K562 (cell line): Measurements from ENCODE around the gene TBATA. TPM values are rescaled to one million over a fixed set of nuclear protein-coding genes. Genes with fewer than 3 reads are reported as not detected.
"Not testable (repeated sequence)": the region's sequence is repeated elsewhere in the genome, so short reads cannot be mapped to it uniquely, and the experiment has no call there.

Source experiments
- ATAC-seq: fragments of 200-7000 bp; cut with Tn5 transposase; 3 replicates; pipeline ENCODE4 v1.9.1; 2020; ENCODE audit warnings: moderate library complexity
- BruUV-seq: library from RNA; stranded (reverse); fragments of 400-500 nt; replicated peaks from 2 replicates; lab custom pipeline; 2021; lab: Mats Ljungman, UMichigan
- CTCF ChIA-PET: fragments of 300-600 bp; formaldehyde crosslinking; extraction: SDS; loops from one replicate; lab custom pipeline; 2021; ENCODE audit warnings: low intra/inter-chr PET ratio; lab: Yijun Ruan, JAX
- POLR2A ChIA-PET: fragments of 300-600, 350-650 bp; sonication (Branson Sonifier 250); formaldehyde crosslinking; extraction: SDS; loops from one replicate; lab custom pipeline; 2021; ENCODE audit warnings: antibody characterized with exemption, inconsistent platforms; lab: Yijun Ruan, JAX
- DNase-seq, 4 experiments: peaks; one replicate each; pipeline versions ENCODE4 v3.0.0 to v3.0.0-alpha.2; 2011 to 2018; ENCODE audit warnings: low spot score in 3 of 4, mixed read lengths in 3 of 4; ENCODE audit errors: extremely low read depth in 1 of 4
- FAIRE-seq: peaks from 2 replicates; lab custom pipeline; 2011; peaks lifted over from hg19 to GRCh38; lab: Jason Lieb, UNC
- H2AFZ ChIP-seq: 2 replicates; pipeline ENCODE4 v1.6.0; 2011; ENCODE audit warnings: low read depth, low read length, control low read depth, inconsistent platforms
- H3K27ac ChIP-seq: fragments of 200-600 bp; 3 replicates; pipeline ENCODE4 v1.8.0; 2011; ENCODE audit warnings: low read depth, mild to moderate bottlenecking, control low read depth, inconsistent platforms, low read length, moderate library complexity, mixed read lengths; ENCODE audit errors: extremely low read depth
- H3K27me3 ChIP-seq, 2 experiments: fragments of 300-600 bp in 1 of 2; 2 replicates in 1 of 2; 3 replicates in 1 of 2; pipeline versions ENCODE4 v1.6.0 to v1.8.0; 2011; ENCODE audit warnings: inconsistent platforms in 2 of 2, low read length in 2 of 2, mild to moderate bottlenecking in 1 of 2, mixed read lengths in 1 of 2, moderate library complexity in 1 of 2; ENCODE audit not compliant: control insufficient read depth in 2 of 2, insufficient read depth in 2 of 2
- H3K36me3 ChIP-seq: fragments of 300-600 bp; 3 replicates; pipeline ENCODE4 v1.8.0; 2011; ENCODE audit warnings: mild to moderate bottlenecking, low read length, inconsistent platforms; ENCODE audit not compliant: control insufficient read depth, insufficient read depth
- H3K4me1 ChIP-seq, 2 experiments: fragments of 200-600 bp in 1 of 2; replicated peaks in 1 of 2; 2 replicates in 1 of 2; 3 replicates in 1 of 2; pipeline versions ENCODE4 v1.5.1 to v1.8.0; 2011; ENCODE audit warnings: inconsistent platforms in 2 of 2, low read length in 2 of 2, mild to moderate bottlenecking in 1 of 2, mixed read lengths in 1 of 2, moderate library complexity in 1 of 2; ENCODE audit not compliant: control insufficient read depth in 2 of 2, insufficient read depth in 2 of 2
- H3K4me2 ChIP-seq: 2 replicates; pipeline ENCODE4 v1.6.1; 2011; ENCODE audit warnings: low read length, control low read depth, inconsistent platforms, mixed read lengths; ENCODE audit not compliant: insufficient read depth
- H3K4me3 ChIP-seq: fragments of 200-600 bp; sonication (generic), shearing (Covaris generic); 2 replicates; pipeline ENCODE4 v1.5.1; 2016; ENCODE audit warnings: control low read depth, inconsistent platforms
- H3K79me2 ChIP-seq: fragments of 200-600 bp; 3 replicates; pipeline ENCODE4 v1.8.0; 2011; ENCODE audit warnings: low read length, inconsistent platforms; ENCODE audit not compliant: control insufficient read depth, insufficient read depth
- H3K9ac ChIP-seq, 2 experiments: 2 replicates each; pipeline versions ENCODE4 v1.6.0 to v1.6.1; 2011; ENCODE audit warnings: low read depth in 2 of 2, low read length in 2 of 2, control low read depth in 1 of 2, inconsistent platforms in 1 of 2, mild to moderate bottlenecking in 1 of 2, mixed read lengths in 1 of 2; ENCODE audit not compliant: insufficient read depth in 1 of 2
- H3K9me1 ChIP-seq: one replicate; pipeline ENCODE4 v1.6.0; 2011; ENCODE audit warnings: inconsistent platforms, mild to moderate bottlenecking, low read length, moderate library complexity; ENCODE audit not compliant: control insufficient read depth, insufficient read depth
- H3K9me3 ChIP-seq: replicated peaks from 2 replicates; pipeline ENCODE4 v1.5.1; 2011; ENCODE audit warnings: low read depth, low read length, inconsistent platforms; ENCODE audit not compliant: control insufficient read depth, insufficient read depth
- H4K20me1 ChIP-seq: replicated peaks from 2 replicates; pipeline ENCODE4 v1.6.1; 2011; ENCODE audit warnings: low read length, inconsistent platforms, mixed read lengths; ENCODE audit not compliant: control insufficient read depth, insufficient read depth
- RAD51 ChIP-seq: fragments of 450-650 bp; IDR thresholded peaks from 2 replicates; pipeline ENCODE4 v1.7.1; 2016; ENCODE audit warnings: low read depth, mild to moderate bottlenecking, borderline replicate concordance
- WGBS: fragments of 100-300 bp; shearing (Covaris generic); methylation state at CpG from one replicate; pipeline ENCODE4 v1.1.6; 2016; ENCODE audit warnings: low coverage, mixed read lengths; ENCODE audit not compliant: insufficient coverage; ENCODE audit errors: missing lambda C conversion rate; 5-methylcytosine and 5-hydroxymethylcytosine counted together
- in situ Hi-C: fragments of 300-500 bp; cut with MboI; formaldehyde crosslinking; loops from 4 replicates; pipeline ENCODE4 v1.15.0; 2018; ENCODE audit warnings: inconsistent platforms, mixed read lengths
- intact Hi-C: fragments of 100-400 bp; cut with micrococcal nuclease; formaldehyde crosslinking; loops from 2 replicates; pipeline ENCODE4 v1.14.2; 2022
- polyA plus RNA-seq, 8 experiments: library from polyadenylated mRNA; depleted of rRNA in 4 of 8; stranded (reverse) in 5 of 8; unstranded in 3 of 8; fragments of >200 nt; fragmentation: Nextera tagmentation in 2 of 8; fragmentation: Illumina TruSeq in 1 of 8; extraction: Ambion mirVana in 2 of 8; extraction: Trizol in 1 of 8; gene quantifications; 2 replicates each; pipeline versions ENCODE4 v1.2.1 to v1.2.3, GENCODE V29; 2011 to 2014; ENCODE audit warnings: inconsistent platforms in 1 of 8, missing spikeins in 1 of 8
- total RNA-seq, 7 experiments: library from RNA; depleted of rRNA in 6 of 7; stranded (reverse); fragments of >200 nt in 6 of 7; fragmentation: Illumina TruSeq in 2 of 7; extraction: Trizol in 2 of 7; gene quantifications; 2 replicates each; pipeline versions ENCODE4 v1.2.1 to v1.2.3, GENCODE V29; 2011 to 2021; ENCODE audit warnings: low replicate concordance in 1 of 7
- TF ChIP-seq, protein P1 (sequence below), 2 experiments: fragments of 450-650 bp; IDR thresholded peaks; 2 replicates each; pipeline ENCODE4 v1.6.1; 2016; ENCODE audit warnings: mild to moderate bottlenecking in 2 of 2, borderline replicate concordance in 1 of 2, low read depth in 1 of 2, moderate library complexity in 1 of 2
- TF ChIP-seq, protein P2 (sequence below): fragments of 450-650 bp; formaldehyde crosslinking; IDR thresholded peaks from 2 replicates; pipeline ENCODE4 v1.4.0; 2022; ENCODE audit warnings: missing genetic modification characterization
- TF ChIP-seq, protein P3 (sequence below): sonication (generic); formaldehyde crosslinking; IDR thresholded peaks from 2 replicates; pipeline ENCODE4 v1.4.0; 2020; ENCODE audit warnings: mild to moderate bottlenecking, missing genetic modification reagents

The TBATA gene
- total and polyA plus RNA-seq, 9 of the 15 experiments (the other 6 are each of a cell fraction or from before 2014, with no cell fraction given): not detected

DNA sequence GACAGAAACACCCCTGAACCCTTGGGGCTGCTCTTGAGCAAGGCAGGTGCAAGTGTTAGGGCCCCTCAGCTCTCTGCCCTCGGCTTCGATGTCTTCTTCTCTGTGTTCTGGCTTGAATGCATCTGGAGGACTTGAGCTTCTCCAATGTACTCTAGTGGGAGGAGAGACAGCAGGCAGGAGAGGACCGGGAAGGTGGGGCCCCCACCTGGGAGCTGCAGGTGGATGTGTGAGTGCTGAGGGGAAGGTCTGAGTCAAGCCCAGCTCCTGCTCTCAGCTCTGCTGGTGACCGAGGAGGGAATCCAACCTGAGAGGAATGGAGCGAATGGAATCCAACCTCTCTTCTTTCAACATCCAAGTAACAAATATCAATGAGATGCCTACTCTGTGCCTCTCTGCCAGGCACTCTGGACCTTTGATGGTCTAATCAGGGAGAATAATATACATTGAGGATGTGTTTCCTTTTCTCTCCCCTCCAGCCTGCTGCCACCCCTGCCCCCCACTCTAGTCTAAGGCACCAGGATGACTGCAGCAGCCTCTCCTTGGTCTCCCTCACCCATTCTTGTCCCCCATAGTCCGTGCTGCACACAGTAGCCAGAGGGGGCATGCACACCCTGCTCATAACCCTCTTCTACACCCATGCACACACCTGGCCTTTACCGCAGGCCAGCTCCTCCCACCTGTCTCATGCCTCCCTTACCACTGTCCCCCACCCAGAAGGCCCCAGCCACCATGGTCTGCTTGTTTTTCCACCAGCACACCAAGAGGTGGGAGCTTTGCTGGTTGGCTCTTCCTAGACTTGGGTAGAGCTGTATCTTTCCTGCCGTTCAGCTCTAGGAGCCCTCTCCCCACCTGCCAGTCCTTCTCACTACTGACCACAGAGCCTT is 13.6 kb downstream of the TBATA start (continued):
- TF ChIP-seq, protein P1, sequence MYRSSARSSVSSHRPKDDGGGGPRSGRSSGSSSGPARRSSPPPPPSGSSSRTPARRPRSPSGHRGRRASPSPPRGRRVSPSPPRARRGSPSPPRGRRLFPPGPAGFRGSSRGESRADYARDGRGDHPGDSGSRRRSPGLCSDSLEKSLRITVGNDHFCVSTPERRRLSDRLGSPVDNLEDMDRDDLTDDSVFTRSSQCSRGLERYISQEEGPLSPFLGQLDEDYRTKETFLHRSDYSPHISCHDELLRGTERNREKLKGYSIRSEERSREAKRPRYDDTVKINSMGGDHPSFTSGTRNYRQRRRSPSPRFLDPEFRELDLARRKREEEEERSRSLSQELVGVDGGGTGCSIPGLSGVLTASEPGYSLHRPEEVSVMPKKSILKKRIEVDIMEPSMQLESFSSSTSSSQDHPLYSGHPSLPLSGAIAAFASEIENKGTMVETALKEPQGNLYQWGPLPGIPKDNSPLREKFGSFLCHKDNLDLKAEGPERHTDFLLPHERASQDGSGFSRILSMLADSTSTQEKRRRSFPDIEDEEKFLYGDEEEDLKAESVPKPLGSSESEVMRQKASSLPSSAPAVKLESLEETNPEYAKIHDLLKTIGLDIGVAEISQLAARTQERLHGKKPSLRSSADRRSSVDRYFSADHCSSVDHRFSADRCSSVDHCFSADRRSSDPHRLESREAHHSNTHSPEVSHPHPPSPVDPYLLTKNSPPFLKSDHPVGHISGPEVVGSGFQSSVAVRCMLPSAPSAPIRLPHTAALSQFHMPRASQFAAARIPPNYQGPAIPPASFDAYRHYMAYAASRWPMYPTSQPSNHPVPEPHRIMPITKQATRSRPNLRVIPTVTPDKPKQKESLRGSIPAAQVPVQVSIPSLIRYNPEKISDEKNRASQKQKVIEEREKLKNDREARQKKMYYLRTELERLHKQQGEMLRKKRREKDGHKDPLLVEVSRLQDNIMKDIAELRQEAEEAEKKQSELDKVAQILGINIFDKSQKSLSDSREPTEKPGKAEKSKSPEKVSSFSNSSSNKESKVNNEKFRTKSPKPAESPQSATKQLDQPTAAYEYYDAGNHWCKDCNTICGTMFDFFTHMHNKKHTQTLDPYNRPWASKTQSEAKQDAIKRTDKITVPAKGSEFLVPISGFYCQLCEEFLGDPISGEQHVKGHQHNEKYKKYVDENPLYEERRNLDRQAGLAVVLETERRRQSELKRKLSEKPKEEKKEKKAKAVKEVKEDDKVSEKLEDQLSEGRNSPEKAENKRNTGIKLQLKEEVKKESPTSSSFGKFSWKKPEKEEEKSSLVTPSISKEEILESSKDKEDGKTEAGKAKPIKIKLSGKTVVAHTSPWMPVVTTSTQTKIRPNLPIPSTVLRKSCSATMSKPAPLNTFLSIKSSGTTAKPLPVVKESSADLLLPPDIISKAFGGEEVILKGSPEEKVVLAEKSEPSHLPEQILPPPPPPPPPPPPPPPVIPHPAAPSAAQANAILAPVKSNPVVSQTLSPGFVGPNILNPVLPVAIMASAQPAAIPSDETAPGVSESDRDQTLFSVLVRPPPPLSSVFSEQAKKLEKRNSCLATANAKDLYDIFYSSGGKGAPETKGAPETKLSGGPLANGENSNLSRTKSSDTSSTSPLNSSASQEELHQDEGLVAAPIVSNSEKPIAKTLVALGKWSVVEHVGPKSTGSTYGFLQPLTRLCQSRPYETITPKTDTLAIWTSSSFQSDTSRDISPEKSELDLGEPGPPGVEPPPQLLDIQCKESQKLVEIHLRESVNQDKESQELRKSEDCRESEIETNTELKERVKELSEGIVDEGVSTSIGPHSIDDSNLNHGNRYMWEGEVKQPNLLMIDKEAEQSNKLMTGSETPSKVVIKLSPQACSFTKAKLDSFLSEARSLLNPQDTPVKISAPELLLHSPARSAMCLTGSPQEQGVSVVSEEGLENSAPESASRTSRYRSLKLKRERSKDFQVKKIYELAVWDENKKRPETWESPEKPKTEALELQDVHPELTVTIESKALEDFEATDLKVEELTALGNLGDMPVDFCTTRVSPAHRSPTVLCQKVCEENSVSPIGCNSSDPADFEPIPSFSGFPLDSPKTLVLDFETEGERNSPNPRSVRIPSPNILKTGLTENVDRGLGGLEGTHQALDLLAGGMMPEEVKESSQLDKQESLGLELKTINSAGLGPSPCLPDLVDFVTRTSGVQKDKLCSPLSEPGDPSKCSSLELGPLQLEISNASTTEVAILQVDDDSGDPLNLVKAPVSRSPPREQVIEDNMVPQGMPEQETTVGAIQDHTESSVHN (IDR thresholded peaks at IDR 0.05; ENCODE audit: borderline replicate concordance in 1 of 2, low read depth in 1 of 2): no peak
- TF ChIP-seq, protein P2, sequence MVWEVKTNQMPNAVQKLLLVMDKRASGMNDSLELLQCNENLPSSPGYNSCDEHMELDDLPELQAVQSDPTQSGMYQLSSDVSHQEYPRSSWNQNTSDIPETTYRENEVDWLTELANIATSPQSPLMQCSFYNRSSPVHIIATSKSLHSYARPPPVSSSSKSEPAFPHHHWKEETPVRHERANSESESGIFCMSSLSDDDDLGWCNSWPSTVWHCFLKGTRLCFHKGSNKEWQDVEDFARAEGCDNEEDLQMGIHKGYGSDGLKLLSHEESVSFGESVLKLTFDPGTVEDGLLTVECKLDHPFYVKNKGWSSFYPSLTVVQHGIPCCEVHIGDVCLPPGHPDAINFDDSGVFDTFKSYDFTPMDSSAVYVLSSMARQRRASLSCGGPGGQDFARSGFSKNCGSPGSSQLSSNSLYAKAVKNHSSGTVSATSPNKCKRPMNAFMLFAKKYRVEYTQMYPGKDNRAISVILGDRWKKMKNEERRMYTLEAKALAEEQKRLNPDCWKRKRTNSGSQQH (CRISPR knock-in tag): no peak
- TF ChIP-seq RAD51: no peak
- TF ChIP-seq, protein P3, sequence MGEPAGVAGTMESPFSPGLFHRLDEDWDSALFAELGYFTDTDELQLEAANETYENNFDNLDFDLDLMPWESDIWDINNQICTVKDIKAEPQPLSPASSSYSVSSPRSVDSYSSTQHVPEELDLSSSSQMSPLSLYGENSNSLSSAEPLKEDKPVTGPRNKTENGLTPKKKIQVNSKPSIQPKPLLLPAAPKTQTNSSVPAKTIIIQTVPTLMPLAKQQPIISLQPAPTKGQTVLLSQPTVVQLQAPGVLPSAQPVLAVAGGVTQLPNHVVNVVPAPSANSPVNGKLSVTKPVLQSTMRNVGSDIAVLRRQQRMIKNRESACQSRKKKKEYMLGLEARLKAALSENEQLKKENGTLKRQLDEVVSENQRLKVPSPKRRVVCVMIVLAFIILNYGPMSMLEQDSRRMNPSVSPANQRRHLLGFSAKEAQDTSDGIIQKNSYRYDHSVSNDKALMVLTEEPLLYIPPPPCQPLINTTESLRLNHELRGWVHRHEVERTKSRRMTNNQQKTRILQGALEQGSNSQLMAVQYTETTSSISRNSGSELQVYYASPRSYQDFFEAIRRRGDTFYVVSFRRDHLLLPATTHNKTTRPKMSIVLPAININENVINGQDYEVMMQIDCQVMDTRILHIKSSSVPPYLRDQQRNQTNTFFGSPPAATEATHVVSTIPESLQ (CRISPR knock-in tag): no peak

DNA sequence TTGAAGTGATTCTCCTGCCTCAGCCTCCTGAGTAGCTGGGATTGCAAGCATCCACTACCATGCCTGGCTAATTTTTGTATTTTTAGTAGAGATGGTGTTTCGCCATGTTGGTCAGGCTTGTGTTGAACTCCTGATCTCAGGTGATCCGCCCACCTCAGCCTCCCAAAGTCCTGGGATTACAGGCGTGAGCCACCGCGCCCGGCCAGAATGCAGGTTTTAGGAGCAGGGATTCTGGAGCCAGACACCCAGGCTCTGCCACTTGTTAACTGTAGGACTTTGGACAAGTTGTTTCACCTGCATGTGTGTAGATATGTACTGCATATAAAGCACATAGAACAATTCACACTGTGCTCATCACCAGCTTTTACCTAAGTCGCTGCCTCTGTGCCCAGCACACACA is 14.7 kb downstream of the TBATA start:
- H3K9ac ChIP-seq, H3K4me2 ChIP-seq, H3K4me1 ChIP-seq, FAIRE-seq, BruUV-seq, H3K9me3 ChIP-seq, H3K36me3 ChIP-seq, H2AFZ ChIP-seq, H3K79me2 ChIP-seq, ATAC-seq, CTCF ChIA-PET, H3K9me1 ChIP-seq, intact Hi-C loops, H3K4me3 ChIP-seq, H3K27me3 ChIP-seq, H3K27ac ChIP-seq, DNase-seq, H4K20me1 ChIP-seq, in situ Hi-C loops: not testable (repeated sequence)
- POLR2A ChIA-PET: interaction anchor here (0.8 to 1.0 kb wide), 3 partner anchors 9 to 194 kb away, joined by 3 read pairs; no protein-coding TSS in a partner anchor
- WGBS: 31% methylated on average over 7 of the region's 7 CpGs
